SH-SY5Y (cell line): ENCODE measurements around the gene CREB3L2.

ENCODE experiments used
- GATA2 ChIP-seq: IDR thresholded peaks from 2 replicates; pipeline ENCODE4 v1.6.1; 2011; ENCODE audit warnings: mild to moderate bottlenecking, low read depth, low read length
- GATA3 ChIP-seq: IDR thresholded peaks from 2 replicates; pipeline ENCODE4 v1.6.1; 2011; ENCODE audit warnings: low read depth, mild to moderate bottlenecking, low read length, moderate library complexity

Gene CREB3L2

GRCh38 chr7:138024343-138024691 lies 22.4 kb upstream of the CREB3L2 start:
- TF ChIP-seq GATA3 (no peak), GATA2 (no peak)

DNA sequence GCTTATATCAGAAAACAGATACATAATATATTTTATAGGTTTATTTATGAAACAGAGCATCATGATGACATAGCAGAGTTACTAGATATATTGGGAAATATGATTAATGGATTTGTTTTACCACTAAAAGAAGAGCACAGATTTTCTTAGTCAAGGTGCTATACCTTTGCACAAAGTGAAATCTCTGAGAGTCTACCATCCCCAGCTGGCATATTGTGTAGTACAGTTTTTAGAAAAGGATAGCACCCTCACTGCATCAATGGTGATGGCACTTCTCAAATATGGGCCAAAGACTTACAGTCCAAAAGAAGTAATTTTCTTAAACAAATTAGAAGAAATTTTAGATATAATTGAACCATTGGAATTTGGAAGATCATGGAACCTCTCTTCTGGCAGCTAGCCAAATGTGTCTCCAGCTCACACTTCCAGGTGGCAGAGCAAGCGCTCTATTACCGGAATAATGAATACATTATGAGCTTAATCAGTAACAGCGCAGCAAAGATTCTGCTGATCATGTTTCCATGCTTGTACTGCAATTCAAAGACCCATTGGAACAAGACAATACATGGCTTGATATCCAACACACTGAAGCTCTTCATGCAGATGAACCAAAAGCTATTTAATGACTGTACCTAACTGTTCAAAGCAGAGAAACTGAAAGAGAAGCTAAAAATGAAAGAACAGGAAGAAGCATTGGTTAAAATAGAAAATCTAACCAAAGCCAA lies 21.9 kb upstream of the CREB3L2 start:
- TF ChIP-seq GATA2 (no peak), GATA3 (no peak)

DNA sequence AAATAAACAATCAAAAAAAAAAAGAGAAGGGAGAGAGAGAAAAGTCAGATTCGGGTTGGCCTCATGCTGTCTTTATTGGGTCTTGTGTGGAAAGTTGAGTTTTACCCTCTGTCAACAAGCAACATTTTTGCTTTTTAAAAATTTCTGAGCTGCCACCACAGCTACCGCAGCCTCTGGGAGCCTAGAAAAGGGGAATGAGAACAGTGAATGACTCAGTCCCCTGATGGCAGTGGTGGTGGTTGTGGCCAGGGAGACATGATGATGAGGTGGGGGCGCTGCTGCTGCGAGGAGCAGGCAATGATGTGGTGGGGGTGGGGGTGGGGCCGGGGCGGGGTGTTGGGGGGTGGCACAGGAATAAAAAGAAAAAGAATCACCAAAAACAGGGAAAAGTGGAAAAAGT lies 20.0 kb upstream of the CREB3L2 start:
- TF ChIP-seq GATA3 (no peak), GATA2 (no peak)

- no peak for TF ChIP-seq GATA2
- no peak for TF ChIP-seq GATA3
Measured at GRCh38 chr7:138017992-138018391, 16.1 kb upstream of the CREB3L2 start.

DNA sequence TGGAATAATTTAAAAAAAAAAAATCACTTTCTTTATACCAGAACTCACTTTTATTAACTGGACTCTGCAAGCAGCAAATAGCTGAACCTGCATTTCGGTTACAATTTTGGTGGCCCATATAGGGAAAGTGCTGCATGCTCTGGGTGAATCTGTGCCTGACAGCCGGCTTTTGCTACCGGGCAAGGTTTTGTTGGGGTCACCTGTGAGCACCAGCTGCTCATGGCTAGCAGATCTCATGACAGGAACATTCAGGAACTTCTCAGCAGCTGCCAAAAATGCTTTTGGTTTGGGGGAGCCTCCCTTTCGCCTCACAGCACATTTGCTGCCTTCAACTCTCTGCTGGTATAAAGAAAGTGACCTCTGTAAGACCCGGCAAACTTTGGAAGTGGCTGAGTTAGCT lies 13.2 kb upstream of the CREB3L2 start:
- TF ChIP-seq GATA2 (no peak), GATA3 (no peak)

DNA sequence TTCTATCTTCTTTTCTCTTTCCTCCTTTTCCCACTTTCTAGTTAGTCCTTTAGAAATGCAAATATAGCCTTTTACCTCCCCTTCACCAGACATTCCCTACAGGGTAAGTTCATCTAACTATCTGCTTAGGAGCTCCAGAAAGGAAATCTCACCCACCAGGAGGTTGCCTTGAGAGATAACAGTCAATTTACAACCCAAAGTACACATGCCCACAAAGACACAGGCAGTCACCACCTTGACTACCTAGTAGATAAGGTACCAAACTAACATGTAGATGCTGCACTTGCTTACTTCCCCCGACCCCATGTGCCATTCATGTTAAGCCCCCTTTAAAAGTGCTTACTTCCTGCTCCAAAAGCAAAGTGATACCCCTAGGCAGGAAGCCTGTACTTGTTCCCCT lies 12.8 kb upstream of the CREB3L2 start:
- no peak for TF ChIP-seq GATA3
- TF ChIP-seq GATA2 = no peak

DNA sequence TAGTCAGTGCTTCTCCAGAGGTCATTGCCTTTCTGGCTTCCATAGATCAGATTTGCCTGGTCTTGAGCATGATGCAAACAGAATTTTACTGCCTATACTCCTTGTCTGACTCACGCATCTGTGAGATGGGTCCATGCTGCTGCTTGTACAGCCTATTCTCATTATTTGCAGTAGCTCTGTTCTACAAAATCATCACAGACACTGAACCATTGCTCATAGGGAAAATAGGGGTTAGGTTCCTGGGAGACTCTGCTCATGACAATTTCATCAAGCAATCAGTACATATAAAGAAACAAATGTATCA lies 7.4 kb upstream of the CREB3L2 start:
- TF ChIP-seq GATA3 (no peak), GATA2 (no peak)

- TF ChIP-seq GATA3 (no peak), GATA2 (no peak)
Measured at GRCh38 chr7:138008588-138009349, 6.9 kb upstream of the CREB3L2 start.

DNA sequence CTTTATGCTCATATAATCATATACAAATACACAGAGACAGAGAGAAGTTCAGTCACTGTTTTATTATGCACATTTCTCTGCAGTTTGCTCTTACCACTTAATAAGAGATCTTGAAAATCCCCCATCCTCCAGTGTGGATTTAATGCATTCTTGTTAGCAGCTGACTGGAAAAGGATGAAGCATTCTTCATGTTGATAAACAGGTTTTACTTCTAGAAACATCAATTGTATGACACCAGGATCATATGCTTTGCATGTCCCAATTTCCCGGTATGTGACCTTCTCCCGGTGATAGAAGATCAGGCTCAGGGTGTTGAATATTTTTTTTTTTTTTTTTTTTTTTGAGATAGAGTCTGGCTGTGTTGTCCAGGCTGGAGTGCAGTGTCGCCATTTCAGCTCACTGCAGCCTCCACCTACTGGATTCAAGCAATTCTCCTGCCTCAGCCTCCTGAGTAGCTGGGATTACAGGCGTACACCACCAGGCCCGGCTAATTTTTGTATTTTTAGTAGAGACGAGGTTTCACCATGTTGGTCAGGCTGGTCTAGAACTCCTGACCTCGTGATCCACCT lies 6.2 kb upstream of the CREB3L2 start:
- no peak for TF ChIP-seq GATA3
- TF ChIP-seq GATA2 = no peak

DNA sequence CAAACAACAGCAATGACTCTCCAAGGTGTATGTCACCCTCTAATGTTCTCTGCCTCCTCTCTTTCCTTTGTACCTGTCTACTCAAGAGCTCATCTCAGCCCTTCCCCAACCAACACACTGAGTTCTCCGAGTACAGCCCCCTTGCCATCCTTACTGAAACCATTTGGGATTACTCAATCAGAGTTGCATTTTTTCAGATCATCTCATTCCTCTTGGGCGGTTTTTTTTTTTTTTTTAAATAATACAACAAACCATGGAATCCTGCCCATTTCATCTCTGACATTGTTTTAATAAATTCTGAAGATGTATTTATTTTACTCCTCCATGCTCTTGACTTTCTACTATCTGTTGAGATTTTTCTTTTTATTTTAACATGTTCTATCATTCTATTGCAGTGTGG lies 4.2 kb upstream of the CREB3L2 start:
- no peak for TF ChIP-seq GATA3
- no peak for TF ChIP-seq GATA2

DNA sequence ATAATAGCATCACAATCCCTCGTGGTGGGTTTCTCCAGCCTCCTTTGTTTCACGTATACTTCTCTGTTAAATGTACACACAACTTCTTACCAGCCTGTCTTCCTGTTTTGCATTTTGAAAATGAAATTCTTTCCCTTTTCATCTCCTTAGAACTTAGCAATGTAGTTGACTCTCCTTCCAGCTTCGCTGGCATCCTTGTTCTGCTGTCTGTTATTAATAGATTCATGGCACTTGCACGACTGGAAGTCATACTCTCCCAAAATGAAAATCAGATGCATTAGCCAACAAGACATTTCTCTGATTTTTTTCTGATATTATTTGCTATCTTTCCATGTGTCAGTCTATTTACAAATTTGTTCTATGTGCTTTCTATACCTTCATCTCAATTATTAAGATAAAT lies 3.0 kb upstream of the CREB3L2 start:
- TF ChIP-seq GATA3 (no peak), GATA2 (no peak)

DNA sequence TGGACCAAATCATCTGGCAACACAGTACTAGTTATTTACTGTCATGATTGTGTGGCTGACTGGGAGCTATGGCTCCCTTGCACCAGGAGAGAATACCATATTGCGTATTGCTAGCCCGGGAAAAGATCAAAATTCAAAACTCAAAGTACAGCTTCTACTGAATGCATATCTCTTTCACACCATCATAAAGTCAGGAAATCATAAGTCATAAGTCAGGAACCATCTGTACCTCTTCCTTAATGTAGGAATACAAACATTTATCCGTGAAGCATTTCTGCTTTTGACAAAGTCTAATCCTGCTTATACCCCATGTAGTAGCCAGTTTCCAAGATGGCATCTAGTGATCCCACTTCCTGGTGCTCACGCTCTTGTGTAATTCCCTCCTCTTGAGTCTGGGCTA lies 2.2 kb upstream of the CREB3L2 start:
- TF ChIP-seq GATA3 = no peak
- TF ChIP-seq GATA2 = no peak

- TF ChIP-seq GATA2 (no peak), GATA3 (no peak)
Measured at GRCh38 chr7:138002828-138003189, 923 bp upstream of the CREB3L2 start.

DNA sequence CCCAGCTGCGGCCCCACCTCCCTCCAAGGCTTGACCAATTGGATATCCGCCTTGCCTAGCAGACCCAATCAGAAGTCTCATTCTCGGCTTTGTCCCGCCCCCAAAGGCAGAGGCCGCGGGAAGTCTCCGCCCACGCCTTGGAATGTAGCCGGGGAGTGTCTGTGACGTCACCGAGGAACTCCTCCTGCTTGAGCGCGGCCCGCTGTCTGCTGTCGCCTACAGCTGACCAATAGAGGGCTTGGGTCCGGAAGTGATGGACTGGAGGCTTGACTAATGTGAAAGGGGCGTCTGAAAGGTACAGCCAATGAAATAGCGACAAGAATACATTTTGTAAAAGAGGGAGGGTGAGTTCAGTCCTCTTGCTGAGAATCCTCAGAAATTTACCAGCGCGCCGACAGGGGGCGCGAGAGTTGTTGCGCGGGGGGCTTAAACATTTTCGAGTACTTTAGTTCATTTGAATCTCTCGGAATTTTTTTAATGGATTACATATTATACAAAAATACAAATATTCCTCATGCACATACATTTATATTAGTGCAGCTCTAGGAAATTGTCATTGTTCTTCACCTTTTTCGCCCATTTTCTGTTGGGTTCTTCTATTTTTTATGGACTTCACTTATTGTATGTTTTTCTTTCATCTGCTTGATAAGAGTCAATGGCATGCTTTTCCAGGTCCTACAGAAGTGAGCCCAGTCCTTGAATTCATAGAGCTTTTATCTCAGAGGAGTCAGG lies 376 bp upstream of the CREB3L2 start:
- TF ChIP-seq GATA3 (no peak), GATA2 (no peak)
